ENCODE results near the gene INTS1.

INTS1 gene

DNA sequence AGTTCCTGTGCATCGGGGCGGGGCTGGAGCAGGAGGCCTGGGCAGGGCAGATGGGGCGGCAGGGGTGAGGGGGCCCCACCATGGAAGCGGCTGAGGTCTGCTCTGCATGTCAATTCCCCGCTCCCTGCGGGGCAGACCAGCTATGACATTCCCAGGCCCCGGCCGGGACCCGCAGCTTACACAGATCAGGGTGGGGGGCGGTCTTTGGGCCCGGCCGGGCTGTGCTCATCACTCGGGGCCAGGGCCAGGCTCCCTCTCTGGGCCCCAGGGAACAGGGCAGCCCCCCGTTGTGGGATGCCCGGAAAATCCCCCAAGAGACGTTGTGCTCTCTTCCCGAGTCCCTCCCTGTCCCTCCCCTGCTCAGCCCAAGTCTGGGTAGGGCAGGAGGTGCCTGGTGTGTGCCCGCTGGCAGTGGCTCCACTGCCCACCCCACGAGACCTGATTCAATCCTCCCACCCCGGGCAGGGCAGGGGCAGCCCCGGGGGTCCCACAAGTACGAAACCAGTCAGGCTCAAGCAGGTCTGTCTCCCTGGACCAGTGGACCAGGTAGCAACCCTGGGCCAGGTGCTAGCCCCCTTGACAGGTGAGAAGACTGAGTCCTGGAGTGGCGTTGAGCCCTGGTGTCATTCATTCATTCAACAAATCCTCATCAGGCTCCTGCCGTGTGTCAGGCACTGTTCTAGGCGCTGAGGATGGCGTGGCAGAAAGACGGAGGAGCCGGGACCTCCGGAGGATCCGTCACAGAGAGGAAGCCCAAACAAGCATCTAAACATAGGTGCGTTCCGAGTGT lies 73.9 kb downstream of the INTS1 start:
- TF ChIP-seq TAF1 (IDR thresholded peaks at IDR 0.05; ENCODE audit: borderline replicate concordance, insufficient read depth, low read length) (no peak), SIN3A (IDR thresholded peaks at IDR 0.05; ENCODE audit: borderline replicate concordance, insufficient read depth, low read length) (no peak), POLR2AphosphoS5 (IDR thresholded peaks at IDR 0.05; ENCODE audit: low read depth, low read length) (no peak)

DNA sequence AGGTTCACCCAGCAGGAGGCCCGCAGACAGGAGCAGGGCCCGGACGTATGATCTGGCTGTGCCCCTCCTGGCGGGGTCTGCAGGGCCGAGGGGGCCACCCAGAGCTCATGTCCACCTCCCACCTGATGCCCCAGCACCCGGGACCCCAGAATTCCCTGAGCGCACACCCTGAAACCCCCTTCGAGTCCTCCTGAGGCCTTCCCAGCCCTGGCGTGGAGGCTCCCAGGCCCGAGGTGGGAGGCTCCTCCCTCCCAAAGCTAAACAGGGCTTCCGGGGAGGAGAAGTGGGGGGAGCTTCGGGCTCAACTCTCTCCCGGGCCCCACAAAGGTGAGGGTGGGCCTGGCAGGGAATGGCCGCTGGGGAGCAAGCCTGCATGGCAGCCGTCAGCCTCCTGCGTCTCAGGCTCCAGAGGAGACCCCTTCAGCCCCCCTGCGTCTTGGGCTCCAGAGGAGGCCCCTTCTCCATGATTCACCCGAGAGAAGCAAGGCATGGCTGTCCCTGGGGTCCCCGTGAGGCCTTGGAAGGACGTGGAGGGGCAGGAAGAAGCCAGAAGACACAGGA lies 75.2 kb downstream of the INTS1 start:
- TF ChIP-seq POLR2AphosphoS5 (IDR thresholded peaks at IDR 0.05; ENCODE audit: low read depth, low read length) (no peak), FOXP2 (optimal IDR thresholded peaks at IDR 0.05; ENCODE audit: borderline replicate concordance, extremely low read depth, extremely low read length, insufficient read depth) (no peak), SIN3A (IDR thresholded peaks at IDR 0.05; ENCODE audit: borderline replicate concordance, insufficient read depth, low read length) (no peak), TAF1 (IDR thresholded peaks at IDR 0.05; ENCODE audit: borderline replicate concordance, insufficient read depth, low read length) (no peak)
- TF ChIP-seq, protein P1, sequence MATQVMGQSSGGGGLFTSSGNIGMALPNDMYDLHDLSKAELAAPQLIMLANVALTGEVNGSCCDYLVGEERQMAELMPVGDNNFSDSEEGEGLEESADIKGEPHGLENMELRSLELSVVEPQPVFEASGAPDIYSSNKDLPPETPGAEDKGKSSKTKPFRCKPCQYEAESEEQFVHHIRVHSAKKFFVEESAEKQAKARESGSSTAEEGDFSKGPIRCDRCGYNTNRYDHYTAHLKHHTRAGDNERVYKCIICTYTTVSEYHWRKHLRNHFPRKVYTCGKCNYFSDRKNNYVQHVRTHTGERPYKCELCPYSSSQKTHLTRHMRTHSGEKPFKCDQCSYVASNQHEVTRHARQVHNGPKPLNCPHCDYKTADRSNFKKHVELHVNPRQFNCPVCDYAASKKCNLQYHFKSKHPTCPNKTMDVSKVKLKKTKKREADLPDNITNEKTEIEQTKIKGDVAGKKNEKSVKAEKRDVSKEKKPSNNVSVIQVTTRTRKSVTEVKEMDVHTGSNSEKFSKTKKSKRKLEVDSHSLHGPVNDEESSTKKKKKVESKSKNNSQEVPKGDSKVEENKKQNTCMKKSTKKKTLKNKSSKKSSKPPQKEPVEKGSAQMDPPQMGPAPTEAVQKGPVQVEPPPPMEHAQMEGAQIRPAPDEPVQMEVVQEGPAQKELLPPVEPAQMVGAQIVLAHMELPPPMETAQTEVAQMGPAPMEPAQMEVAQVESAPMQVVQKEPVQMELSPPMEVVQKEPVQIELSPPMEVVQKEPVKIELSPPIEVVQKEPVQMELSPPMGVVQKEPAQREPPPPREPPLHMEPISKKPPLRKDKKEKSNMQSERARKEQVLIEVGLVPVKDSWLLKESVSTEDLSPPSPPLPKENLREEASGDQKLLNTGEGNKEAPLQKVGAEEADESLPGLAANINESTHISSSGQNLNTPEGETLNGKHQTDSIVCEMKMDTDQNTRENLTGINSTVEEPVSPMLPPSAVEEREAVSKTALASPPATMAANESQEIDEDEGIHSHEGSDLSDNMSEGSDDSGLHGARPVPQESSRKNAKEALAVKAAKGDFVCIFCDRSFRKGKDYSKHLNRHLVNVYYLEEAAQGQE (IDR thresholded peaks at IDR 0.05; ENCODE audit: insufficient read depth in 1 of 2, low read depth in 2 of 2, low read length in 2 of 2), result no peak

DNA sequence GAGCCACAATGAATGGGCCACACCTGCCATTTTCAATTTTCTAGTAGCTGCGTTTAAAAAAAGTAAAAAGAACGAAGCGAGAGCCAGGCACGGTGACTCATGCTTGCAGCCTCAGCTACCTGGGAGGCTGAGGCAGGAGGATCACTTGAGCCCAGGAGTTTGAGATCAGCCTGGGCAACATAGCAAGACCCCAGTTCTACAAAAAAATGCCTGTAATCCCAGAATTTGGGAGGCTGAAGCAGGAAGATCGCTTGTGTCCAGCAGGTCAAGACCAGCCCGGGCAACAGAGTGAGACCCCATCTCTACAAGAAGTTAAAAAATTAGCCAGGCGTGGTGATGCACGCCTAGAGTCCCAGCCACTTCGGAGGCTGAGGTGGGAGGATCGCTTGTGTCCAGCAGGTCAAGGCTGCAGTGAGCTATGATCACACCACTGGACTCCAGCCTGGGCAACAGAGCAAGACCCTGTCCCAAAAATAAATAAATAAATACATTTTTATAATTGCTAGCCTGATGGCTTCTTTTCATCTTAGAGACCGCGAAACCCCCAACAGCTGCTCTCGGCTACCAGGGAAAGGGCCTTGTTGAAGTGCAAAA lies 77.0 kb downstream of the INTS1 start:
- TF ChIP-seq TAF1 (IDR thresholded peaks at IDR 0.05; ENCODE audit: borderline replicate concordance, insufficient read depth, low read length) (no peak), SIN3A (IDR thresholded peaks at IDR 0.05; ENCODE audit: borderline replicate concordance, insufficient read depth, low read length) (no peak), POLR2AphosphoS5 (IDR thresholded peaks at IDR 0.05; ENCODE audit: low read depth, low read length) (no peak), FOXP2 (optimal IDR thresholded peaks at IDR 0.05; ENCODE audit: borderline replicate concordance, extremely low read depth, extremely low read length, insufficient read depth) (no peak)
- TF ChIP-seq, protein P1 (IDR thresholded peaks at IDR 0.05; ENCODE audit: insufficient read depth in 1 of 2, low read depth in 2 of 2, low read length in 2 of 2), result no peak

GRCh38 chr7:1426474-1426873 lies 77.7 kb downstream of the INTS1 start:
- TF ChIP-seq FOXP2 (optimal IDR thresholded peaks at IDR 0.05; ENCODE audit: borderline replicate concordance, extremely low read depth, extremely low read length, insufficient read depth) (no peak), TAF1 (IDR thresholded peaks at IDR 0.05; ENCODE audit: borderline replicate concordance, insufficient read depth, low read length) (no peak), SIN3A (IDR thresholded peaks at IDR 0.05; ENCODE audit: borderline replicate concordance, insufficient read depth, low read length) (no peak), POLR2AphosphoS5 (IDR thresholded peaks at IDR 0.05; ENCODE audit: low read depth, low read length) (no peak)
- TF ChIP-seq, protein P1 (IDR thresholded peaks at IDR 0.05; ENCODE audit: insufficient read depth in 1 of 2, low read depth in 2 of 2, low read length in 2 of 2), result no peak

DNA sequence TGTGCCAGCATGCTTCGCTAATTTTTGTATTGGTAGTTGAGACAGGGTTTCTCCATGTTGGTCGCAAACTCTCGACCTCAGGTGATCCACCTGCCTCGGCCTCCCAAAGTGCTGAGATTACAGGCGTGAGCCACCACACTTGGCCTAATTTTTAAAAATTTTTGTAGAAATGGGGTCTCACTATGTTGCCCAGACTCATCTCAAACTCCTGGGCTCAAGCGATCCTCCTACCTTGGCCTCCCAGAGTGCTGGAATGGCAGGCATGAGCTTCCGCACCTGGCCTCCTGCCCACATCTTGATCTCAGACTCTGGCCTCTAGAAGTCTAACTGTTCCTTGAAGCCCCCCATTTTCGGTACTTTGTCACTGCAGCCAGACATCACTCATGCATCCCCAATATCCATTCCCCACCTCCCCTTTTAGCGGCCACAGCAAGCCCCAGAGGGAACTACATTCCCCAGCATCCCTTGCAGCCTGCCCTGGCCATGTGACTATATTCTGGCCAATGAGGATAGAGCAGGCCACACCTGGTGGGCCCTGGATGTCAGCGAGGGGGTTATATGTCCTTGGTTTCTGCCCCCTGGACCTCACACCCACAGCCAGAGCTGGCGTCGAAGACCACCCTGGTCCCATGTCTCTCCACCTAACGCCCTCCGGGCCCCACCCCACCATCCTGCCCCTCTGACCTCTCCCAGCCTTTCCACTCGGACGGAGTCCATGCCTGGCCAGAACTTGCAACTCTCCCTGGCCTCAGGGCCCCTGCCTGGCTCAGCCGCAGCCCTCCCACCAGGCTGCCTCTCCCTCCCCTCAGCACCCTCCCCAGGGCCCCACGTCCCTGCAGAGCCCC lies 78.7 kb downstream of the INTS1 start:
- TF ChIP-seq FOXP2 (optimal IDR thresholded peaks at IDR 0.05; ENCODE audit: borderline replicate concordance, extremely low read depth, extremely low read length, insufficient read depth), result no peak
- TF ChIP-seq, protein P1 (IDR thresholded peaks at IDR 0.05; ENCODE audit: insufficient read depth in 1 of 2, low read depth in 2 of 2, low read length in 2 of 2), result no peak
- no peak for TF ChIP-seq TAF1 (IDR thresholded peaks at IDR 0.05; ENCODE audit: borderline replicate concordance, insufficient read depth, low read length)
- TF ChIP-seq SIN3A (IDR thresholded peaks at IDR 0.05; ENCODE audit: borderline replicate concordance, insufficient read depth, low read length), result no peak
- no peak for TF ChIP-seq POLR2AphosphoS5 (IDR thresholded peaks at IDR 0.05; ENCODE audit: low read depth, low read length)

All from PFSK-1 (cell line).